Endodermal cell (in vitro differentiated cells): Measurements from ENCODE around the gene AGT. TPM values are rescaled to one million over a fixed set of nuclear protein-coding genes. Genes with fewer than 3 reads are reported as not detected.

Source experiments
- DNase-seq: peaks from one replicate; pipeline ENCODE4 v3.0.0-alpha.2; 2017
- H3K27ac ChIP-seq: 2 replicates; pipeline ENCODE4 v1.5.1; 2013; ENCODE audit warnings: mild to moderate bottlenecking, low read depth, low read length, moderate library complexity
- H3K27me3 ChIP-seq: 2 replicates; pipeline ENCODE4 v1.6.1; 2013; ENCODE audit warnings: mild to moderate bottlenecking, low read length, moderate library complexity; ENCODE audit not compliant: insufficient read depth, control insufficient read depth, poor library complexity, severe bottlenecking
- H3K36me3 ChIP-seq: 2 replicates; pipeline ENCODE4 v1.7.0; 2013; ENCODE audit warnings: mild to moderate bottlenecking, low read length, moderate library complexity; ENCODE audit not compliant: control insufficient read depth, insufficient read depth
- H3K4me1 ChIP-seq: one replicate; pipeline ENCODE4 v1.7.0; 2013; ENCODE audit warnings: low read length; ENCODE audit not compliant: control insufficient read depth, insufficient read depth
- H3K4me3 ChIP-seq: 2 replicates; pipeline ENCODE4 v1.5.1; 2013; ENCODE audit warnings: mild to moderate bottlenecking, low read length, moderate library complexity
- H3K9ac ChIP-seq: 2 replicates; pipeline ENCODE4 v1.6.1; 2013; ENCODE audit warnings: mild to moderate bottlenecking, low read length, moderate library complexity; ENCODE audit not compliant: poor library complexity, severe bottlenecking; ENCODE audit errors: extremely low read depth
- H3K9me3 ChIP-seq: 2 replicates; pipeline ENCODE4 v1.6.1; 2013; ENCODE audit warnings: mild to moderate bottlenecking, low read length, moderate library complexity; ENCODE audit not compliant: control insufficient read depth
- H3K27ac Mint-ChIP-seq: 2 replicates; pipeline ENCODE4 v1.8.0; 2020; ENCODE audit warnings: mixed read lengths
- H3K27me3 Mint-ChIP-seq: 2 replicates; pipeline ENCODE4 v1.8.0; 2021; ENCODE audit warnings: mild to moderate bottlenecking, mixed read lengths; ENCODE audit not compliant: insufficient read depth
- H3K36me3 Mint-ChIP-seq: 2 replicates; pipeline ENCODE4 v1.8.0; 2020; ENCODE audit warnings: low read depth, mixed read lengths
- H3K4me1 Mint-ChIP-seq: 2 replicates; pipeline ENCODE4 v1.8.0; 2020; ENCODE audit warnings: mixed read lengths
- H3K4me3 Mint-ChIP-seq: 2 replicates; pipeline ENCODE4 v1.8.0; 2020; ENCODE audit warnings: mild to moderate bottlenecking, moderate library complexity, mixed read lengths
- H3K9me3 Mint-ChIP-seq: 2 replicates; pipeline ENCODE4 v1.8.0; 2020; ENCODE audit warnings: mild to moderate bottlenecking, mixed read lengths
- CTCF ChIP-seq: fragments of 200-600 bp; sonication (generic); conservative IDR thresholded peaks from 2 replicates; pipeline ENCODE4 v1.5.0; 2021; ENCODE audit warnings: antibody characterized with exemption, mild to moderate bottlenecking
- WGBS, 2 experiments: methylation state at CpG; one replicate each; pipeline versions ENCODE4 v1.1.5 to v1.1.7; 2013; ENCODE audit warnings: missing lambda C conversion rate in 2 of 2, mixed read lengths in 1 of 2; ENCODE audit not compliant: insufficient coverage in 1 of 2, insufficient read length in 1 of 2; 5-methylcytosine and 5-hydroxymethylcytosine counted together
- total RNA-seq, 2 donors: library from RNA; stranded (reverse); fragmentation: NEBNext Ultra II Directional in 1 of 2; extraction: Animal tissue kit (Norgen Biotek cat#: 25700) in 1 of 2; gene quantifications; 2 replicates in 1 of 2; 3 replicates in 1 of 2; pipeline ENCODE4 v1.2.1, GENCODE V29; 2021

The AGT gene
- total RNA-seq, 2 donors from 2014 or later: not detected

- Histone ChIP-seq H3K4me1 (no peaks in the 10 kb centered on the region), H3K9me3 (no peaks in the 10 kb centered on the region), H3K36me3 (no peaks in the 10 kb centered on the region), H3K9ac (no peak overlapping the region), H3K4me3 (no peak overlapping the region), H3K27ac (no peak overlapping the region), H3K27me3 (no peaks in the 10 kb centered on the region)
- H3K36me3 Mint-ChIP-seq: no peaks in the 10 kb centered on the region
- no peak for DNase-seq
- H3K9me3 Mint-ChIP-seq: no peaks in the 10 kb centered on the region
- 85 to 93% methylated on average over 12 to 22 of the region's 22 CpGs for WGBS, 2 experiments
- H3K4me1 Mint-ChIP-seq: peaks cover under 1% of the 10 kb centered on the region
- H3K4me3 Mint-ChIP-seq: no peak overlapping the region
- TF ChIP-seq CTCF: no peak
- no peak overlapping the region for H3K27ac Mint-ChIP-seq
- peaks cover 2% of the 10 kb centered on the region for H3K27me3 Mint-ChIP-seq
Measured at GRCh38 chr1:230707732-230708630, 5.9 kb downstream of the AGT start.

DNA sequence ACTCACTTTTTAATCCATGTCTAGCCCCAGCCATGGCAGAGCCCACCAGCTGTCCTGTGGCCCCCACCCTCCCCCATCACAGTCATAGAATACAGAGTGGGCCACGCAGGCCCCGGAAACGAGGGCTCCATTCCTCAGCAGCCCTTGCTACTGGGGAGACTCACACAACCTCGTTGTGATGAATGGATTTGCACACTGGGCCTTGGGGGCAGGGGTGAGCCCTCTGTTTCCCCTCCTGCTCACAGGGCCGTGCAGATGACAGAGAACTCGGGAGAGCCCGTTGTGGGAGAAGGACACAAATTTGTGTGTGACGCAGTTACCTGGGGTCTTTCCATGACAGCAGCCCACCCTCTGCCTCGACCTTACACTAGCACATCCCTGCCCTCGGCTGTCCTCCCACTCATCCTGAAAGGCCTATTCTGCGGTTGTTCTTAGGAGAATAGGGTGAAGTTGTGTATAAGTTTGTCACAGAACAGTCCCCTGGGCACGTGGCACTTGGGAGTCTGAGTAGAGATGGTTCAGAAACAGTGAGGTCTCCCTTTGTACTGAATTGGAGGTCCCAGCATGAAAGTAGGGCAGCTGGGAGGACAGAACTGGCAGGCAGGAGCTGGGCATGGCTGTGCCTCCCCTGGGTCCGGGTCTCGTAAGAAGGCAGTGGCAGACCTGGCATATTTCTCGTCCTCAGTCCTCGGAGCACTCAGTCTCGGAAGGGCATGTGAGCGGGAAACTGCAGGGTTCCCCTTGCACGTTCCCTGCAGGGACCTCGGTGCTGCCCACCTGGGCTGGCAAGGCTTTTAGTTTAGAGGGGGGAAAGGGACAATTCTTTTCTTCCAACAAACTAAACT lies 6.8 kb downstream of the AGT start:
- Histone ChIP-seq H3K36me3 (no peaks in the 10 kb centered on the region), H3K4me3 (no peak overlapping the region), H3K27me3 (no peaks in the 10 kb centered on the region), H3K27ac (no peak overlapping the region), H3K9ac (no peak overlapping the region), H3K9me3 (no peaks in the 10 kb centered on the region), H3K4me1 (no peaks in the 10 kb centered on the region)
- Mint-ChIP-seq H3K4me3 (no peak overlapping the region), H3K27ac (no peak overlapping the region), H3K36me3 (no peaks in the 10 kb centered on the region), H3K27me3 (peaks cover 2% of the 10 kb centered on the region), H3K4me1 (peaks cover 3% of the 10 kb centered on the region), H3K9me3 (no peaks in the 10 kb centered on the region)
- no peak for DNase-seq
- WGBS, 2 experiments: 93 to 95% methylated on average over 10 to 20 of the region's 20 CpGs
- no peak for TF ChIP-seq CTCF

GRCh38 chr1:230706020-230706699 lies 7.8 kb downstream of the AGT start:
- WGBS, 2 experiments: 89 to 94% methylated on average over 8 to 9 of the region's 9 CpGs
- Histone ChIP-seq H3K9me3 (no peaks in the 10 kb centered on the region), H3K4me1 (no peaks in the 10 kb centered on the region), H3K27me3 (no peaks in the 10 kb centered on the region), H3K9ac (no peak overlapping the region), H3K27ac (no peak overlapping the region), H3K4me3 (no peak overlapping the region), H3K36me3 (no peaks in the 10 kb centered on the region)
- DNase-seq: no peak
- no peak overlapping the region for H3K27ac Mint-ChIP-seq
- H3K27me3 Mint-ChIP-seq: peaks cover 2% of the 10 kb centered on the region
- peaks cover 3% of the 10 kb centered on the region for H3K4me1 Mint-ChIP-seq
- H3K4me3 Mint-ChIP-seq: no peak overlapping the region
- H3K36me3 Mint-ChIP-seq: no peaks in the 10 kb centered on the region
- H3K9me3 Mint-ChIP-seq: no peaks in the 10 kb centered on the region
- TF ChIP-seq CTCF: no peak
